ENCODE measurements around the gene KCNK6.

The KCNK6 gene

DNA sequence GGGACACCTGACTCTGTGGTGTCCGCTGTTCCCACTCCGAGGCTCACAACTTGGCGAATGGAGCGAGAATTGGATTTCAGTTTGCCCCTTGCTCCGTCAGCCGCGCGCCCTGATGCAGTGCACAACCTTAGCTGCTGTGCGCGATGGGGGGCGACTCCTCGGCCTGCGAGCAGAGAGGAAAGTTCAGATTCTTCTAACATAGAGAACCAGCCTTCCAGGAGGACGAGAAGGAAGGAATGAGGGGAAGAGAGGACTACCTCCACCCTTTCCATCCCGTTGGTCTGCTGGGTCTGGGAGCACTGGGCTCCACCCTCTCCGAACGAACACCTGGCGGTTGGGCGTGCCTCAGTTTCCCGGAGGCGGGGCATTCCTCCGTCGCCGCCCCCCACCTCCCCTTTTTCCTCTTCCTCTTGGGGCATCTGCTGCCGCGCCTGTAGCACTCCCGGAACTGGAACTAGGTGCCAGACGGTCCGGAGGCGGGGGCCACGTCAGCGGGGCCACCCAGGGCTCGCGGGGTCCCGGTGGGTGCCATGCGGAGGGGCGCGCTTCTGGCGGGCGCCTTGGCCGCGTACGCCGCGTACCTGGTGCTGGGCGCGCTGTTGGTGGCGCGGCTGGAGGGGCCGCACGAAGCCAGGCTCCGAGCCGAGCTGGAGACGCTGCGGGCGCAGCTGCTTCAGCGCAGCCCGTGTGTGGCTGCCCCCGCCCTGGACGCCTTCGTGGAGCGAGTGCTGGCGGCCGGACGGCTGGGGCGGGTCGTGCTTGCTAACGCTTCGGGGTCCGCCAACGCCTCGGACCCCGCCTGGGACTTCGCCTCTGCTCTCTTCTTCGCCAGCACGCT, at the start of gene KCNK6:
Gene KCNK6 (plus strand): TSS at position 425 of the 838 bp plus-strand sequence. CDS start 106 bp downstream, at position 531.
- DNase-seq = peak; percentile 8

GRCh38 chr19:38270587-38271167, 49.0 kb upstream of the KCNK6 start:
- no peak for DNase-seq

GRCh38 chr19:38273499-38273898, 46.1 kb upstream of the KCNK6 start:
- no peak for DNase-seq

DNA sequence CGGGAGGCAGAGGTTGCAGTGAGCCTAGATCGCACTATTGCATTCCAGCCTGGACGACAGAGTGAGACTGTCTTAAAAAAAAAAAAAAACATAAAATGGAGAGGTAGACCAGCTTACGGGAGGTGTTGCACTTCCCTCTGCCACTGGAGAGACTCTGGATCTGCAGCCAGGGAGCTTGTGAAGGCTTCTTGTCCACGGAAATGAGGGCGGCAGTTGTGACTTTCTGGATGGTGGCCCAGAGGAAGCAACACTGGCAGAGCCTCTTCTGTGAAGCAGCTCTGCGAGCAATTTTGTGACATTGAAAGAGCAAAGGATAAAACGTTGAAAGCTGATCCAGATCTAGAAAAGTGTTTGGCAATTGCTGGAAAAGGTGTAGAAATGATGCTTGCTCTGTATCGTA, 44.9 kb upstream of the KCNK6 start:
- no peak for DNase-seq

DNA sequence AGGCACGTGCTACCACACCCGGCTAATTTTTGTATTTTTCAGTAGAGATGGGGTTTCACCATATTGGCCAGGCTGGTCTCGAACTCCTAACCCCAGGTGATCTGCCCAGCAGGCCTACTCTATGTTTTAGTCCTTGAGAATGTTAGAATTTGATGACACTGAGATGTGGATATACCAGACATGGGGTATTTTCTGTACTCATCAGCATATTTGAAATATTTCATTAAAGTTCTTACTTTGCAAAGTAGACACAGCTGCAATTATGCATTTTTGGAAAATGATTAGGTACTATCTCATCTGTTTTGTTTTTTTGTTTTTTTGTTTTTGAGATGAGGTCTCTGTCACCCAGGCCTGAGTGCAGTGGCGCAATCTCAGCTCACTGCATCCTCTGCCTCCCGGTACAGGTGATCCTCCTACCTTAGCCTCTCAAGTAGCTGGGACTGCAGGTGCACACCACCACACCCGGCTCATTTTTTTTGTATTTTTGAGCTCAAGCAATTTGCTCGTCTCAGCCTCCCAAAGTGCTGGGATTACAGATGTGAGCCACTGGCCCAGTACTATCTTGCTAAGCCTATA, 42.6 kb upstream of the KCNK6 start:
- DNase-seq = no peak

GRCh38 chr19:38277549-38277948, 42.1 kb upstream of the KCNK6 start:
- no peak for DNase-seq

DNA sequence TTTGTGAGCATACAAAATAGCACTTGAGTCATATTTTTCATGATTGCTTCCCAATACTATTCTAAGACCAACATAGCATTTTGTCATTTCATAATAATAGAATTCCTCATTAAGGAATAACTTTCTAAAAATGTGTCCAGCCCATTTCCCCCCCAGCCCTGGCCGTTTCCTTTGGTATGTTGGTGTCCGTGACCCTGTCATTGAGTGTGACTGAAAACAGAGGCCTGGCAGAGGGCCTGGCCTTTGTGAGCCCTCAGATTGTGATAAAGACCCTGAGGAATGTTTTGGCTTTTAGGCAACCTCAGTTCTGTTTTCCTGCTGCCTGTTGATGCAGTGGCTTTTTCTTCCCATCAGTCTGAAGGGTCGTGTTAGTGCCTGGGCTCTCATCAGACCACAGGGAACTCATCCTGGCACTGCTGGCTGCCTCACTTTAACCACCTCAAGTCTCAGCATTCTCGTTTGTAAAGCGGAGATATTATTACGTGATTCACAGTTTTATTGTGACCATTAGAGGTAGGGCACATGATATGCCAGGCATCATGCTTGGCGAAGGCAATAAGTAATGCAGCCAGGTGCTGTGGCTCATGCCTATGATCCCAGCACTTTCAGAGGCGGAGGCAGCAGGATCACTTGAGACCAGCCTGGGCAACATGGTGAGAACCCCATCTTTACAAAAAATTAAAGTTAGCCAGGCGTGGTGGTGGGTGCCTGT, 41.5 kb upstream of the KCNK6 start:
- no peak for DNase-seq

GRCh38 chr19:38278751-38279150, 40.9 kb upstream of the KCNK6 start:
- DNase-seq = no peak

DNA sequence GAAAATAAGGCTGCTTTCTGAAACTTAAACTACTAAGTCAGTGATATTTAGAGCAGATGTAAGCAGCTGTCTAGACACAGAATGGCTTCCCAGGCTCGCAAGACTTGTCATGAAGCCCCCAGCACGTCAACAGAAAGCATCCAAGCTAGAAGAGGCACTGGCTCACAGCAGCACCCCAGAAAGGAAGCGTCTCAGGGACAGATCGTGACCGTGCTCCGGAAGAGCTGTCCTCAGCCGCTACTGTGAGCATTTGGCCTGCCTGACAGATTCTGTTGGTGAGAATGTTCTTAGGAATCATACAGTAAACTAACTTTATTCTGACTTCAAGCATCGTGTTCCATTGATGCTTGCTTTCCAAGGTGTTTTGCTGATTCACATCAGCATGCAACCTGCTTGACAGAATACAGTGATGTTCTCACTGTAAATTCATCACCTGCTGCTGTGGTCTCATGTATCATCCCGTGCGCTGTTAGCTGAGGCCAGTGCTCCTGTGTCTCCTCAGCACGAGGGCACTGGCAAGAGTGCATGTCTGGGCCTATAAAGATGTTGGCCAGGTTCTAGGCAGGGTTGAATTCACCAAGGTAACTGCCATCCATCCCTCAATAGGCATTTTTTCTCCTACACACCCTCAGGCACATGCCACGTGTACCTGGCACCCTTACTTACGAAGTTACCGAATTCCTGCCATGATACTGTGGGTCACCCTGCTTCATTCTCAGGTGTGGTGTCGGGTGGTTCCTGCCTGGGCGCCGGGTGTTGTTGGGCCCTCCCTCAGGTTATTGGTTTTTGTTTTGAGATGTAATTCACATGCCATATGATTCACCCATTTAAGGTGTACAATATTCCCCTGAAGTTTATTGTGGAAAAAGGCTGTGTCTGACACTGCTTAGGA, 39.4 kb upstream of the KCNK6 start:
- DNase-seq = no peak

DNA sequence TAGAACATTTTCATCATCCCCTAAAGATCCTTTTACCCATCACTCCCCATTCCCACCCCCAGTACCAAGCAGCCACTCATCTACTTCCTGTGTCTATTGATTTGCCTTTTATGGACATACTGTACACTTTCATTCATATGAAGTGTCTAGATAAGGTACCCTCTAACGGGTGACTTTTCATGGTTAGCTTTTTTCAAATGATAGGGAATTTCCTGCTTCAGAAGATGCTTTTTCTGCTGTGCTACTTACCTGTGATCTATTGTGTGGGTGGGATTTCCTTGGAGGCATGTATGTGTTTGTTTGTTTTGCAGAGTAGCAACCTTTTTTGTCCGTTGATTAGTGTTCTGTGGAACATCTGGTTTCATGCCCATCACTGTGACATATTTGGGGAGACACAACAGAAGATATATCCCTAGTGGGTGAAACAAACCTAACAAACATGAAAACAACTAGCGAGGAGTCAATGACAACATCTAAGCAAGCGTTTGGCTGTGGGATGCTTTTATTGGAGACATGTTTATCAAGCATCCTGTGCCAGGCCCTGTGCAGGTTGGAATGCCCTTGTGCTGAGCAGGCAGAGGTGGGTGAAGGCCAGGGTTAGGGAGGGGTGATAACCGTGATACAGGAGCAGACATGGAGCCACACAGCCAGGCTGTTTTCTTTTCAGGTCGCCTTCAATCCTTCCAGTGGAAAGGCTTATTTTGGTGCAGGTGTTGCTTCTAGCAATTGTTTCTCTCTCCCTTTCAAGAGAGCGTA, 37.7 kb upstream of the KCNK6 start:
- no peak for DNase-seq

DNA sequence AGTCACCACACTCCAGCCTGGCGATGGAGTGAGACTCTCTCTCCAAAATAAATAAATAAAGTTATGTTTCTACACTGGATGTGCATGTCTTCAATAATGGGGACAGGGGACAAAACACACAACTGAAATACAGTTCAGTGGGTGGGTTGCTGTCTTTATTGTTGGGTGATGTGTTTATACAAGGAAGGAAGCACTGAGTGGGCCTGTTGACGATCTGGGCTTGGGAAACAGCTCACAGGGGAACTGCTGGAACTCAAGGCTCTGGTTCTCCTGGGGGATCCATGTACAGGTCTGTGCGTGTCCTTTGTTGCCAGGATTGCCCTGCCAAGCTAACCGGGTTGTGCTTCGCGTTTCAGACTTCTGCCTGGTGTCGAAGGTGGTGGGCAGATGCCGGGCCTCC, 36.4 kb upstream of the KCNK6 start:
- DNase-seq = no peak

- no peak for DNase-seq
Measured at GRCh38 chr19:38284422-38284821, 35.2 kb upstream of the KCNK6 start.

DNA sequence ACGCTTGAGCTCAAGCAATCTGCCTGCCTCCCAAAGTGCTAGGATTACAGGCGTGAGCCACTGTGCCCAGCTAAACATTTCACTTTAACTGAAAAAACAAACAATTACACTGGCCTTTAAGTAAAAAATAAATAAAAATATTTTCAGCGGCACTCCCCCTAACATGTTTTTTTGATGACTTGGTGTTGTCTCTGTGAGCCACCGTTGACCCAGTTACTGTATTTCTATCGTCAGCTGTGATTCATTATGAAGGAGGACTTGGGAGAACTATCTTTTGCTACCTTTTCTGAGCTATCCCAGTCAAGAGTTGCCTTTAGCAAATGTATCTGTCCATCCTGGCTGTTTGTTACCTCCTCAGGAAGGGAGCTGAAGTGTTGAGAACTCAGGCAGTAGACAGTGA, 34.1 kb upstream of the KCNK6 start:
- DNase-seq = no peak

DNA sequence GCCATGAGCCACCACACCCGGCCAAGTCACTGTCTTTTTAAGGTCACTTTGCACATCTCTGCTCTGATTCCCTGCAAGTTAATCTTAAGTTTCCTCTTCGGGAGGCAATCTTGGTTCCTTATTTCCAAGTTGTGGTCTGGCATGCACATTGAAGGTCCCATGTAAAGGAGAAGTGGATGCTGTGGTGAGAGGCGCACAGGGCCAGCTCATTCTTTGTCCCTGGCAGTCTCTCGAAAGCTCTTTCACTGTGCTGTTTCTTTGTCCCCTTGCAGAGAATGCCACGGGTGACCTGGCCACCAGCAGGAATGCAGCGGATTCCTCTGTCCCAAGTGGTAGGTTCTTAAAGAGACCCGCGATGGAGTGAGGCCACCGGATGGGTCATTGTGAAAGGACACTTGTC, 32.0 kb upstream of the KCNK6 start:
- DNase-seq = no peak

- DNase-seq = no peak
Measured at GRCh38 chr19:38288123-38288855, 31.4 kb upstream of the KCNK6 start.

DNA sequence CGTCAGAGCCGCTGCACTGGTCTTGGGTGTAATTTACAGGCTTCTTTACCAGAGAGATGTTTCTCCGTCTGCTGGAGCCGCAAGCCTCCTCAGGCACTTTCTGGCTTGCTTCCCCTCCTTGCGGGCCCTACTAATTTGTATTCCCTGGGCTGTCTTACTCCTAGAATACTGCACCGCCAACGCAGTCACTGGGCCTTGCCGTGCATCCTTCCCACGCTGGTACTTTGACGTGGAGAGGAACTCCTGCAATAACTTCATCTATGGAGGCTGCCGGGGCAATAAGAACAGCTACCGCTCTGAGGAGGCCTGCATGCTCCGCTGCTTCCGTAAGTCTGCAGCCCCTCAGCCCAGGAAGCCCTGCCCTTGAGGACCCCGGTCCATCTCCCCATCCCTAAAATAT, 29.7 kb upstream of the KCNK6 start:
- DNase-seq = no peak

- DNase-seq = no peak
Measured at GRCh38 chr19:38290631-38291147, 29.0 kb upstream of the KCNK6 start.

DNA sequence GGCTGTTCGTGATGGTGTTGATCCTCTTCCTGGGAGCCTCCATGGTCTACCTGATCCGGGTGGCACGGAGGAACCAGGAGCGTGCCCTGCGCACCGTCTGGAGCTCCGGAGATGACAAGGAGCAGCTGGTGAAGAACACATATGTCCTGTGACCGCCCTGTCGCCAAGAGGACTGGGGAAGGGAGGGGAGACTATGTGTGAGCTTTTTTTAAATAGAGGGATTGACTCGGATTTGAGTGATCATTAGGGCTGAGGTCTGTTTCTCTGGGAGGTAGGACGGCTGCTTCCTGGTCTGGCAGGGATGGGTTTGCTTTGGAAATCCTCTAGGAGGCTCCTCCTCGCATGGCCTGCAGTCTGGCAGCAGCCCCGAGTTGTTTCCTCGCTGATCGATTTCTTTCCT, 27.8 kb upstream of the KCNK6 start:
- no peak for DNase-seq

DNA sequence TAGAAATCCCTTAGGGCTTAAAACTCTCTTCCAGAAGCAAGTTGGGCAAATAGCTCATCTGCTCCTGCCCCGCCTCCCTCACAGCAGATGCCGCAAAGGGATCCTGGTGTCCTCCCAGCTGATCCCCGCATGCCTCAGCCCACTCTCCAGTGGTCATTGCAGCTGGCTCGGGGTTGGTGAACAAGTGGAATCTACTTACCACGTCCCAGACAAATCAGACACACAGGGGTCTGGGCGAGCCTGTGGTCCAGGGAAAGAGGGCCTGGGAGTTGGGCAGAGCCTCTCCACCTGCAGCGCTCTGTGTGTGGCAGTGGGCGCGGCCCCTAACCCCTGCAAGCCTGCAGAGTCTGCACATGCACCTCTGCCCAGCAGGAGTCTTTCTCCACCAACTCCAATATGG, 26.4 kb upstream of the KCNK6 start:
- no peak for DNase-seq

DNA sequence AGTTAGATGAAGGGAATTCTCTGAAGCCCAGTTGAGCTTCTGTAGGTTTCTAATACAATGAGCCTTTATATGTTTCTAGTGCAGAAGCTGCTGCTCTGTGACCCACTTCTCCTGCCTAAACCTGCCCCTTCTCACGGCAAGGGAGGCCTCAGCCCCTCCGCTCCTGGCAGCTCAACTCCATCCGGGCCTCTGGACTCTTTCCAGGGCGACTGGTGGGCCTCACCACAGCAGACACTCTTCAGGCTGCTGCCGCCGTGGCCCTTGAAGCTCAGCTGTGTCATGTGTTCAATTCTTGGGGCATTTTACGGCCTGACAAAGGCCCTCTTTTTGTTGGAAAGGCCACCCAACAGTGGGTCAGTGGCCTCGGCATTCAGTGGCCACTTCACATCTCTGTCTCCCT, 25.6 kb upstream of the KCNK6 start:
- DNase-seq = no peak

Data from DMS153 (cell line).